ENCODE measurements around the gene METTL2B. TPM values are rescaled to one million over a fixed set of nuclear protein-coding genes. Genes with fewer than 3 reads are reported as not detected.
A peak's percentile ranks its signal among the peaks of the same experiment; 100 is the strongest.

Gene METTL2B
- total and polyA plus RNA-seq, 2 of the 13 experiments (the other 11 are each of a cell fraction or from before 2014, with no cell fraction given): 15.5 to 33.1 TPM

DNA sequence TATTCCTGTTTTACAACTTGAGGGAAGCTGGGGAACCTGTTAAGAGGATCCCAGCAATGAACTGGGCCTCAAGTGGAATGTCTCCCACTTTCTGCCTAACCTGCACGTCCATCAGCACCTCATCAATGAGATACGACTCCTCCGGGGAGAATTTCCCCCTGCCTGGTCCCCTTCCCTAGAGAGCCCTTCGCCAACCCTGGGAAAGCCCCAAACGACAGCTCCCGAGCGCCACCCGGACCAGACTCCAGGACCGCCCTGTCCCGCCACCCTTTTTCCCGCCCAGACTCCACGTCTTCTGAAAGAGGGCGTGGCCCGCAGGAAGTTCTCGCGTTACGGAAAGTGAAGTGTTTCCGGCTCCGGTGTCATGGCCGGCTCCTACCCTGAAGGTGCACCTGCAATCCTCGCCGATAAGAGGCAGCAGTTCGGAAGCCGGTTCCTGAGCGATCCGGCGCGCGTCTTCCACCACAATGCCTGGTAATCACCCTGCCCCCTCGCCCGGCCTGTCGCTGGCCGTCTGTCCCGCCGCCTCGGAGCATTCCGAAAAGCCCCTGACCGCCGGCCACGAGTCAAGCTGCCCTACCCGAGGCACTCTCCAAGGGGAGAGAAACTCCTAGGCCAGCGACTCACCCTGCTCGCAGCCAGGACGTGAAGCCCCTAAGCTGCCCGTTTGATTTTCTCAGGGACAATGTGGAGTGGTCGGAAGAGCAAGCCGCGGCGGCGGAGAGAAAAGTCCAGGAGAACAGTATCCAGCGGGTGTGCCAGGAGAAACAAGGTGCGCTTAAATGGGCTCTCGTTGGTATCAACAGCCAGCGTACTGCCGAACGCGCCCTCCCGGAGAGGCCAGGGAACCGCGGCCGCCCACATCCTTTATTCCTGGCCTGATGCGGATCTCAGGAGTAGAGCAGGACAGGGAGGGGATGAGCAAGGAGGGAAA lies at the start of gene METTL2B (continued):
- TF ChIP-seq, protein P1, sequence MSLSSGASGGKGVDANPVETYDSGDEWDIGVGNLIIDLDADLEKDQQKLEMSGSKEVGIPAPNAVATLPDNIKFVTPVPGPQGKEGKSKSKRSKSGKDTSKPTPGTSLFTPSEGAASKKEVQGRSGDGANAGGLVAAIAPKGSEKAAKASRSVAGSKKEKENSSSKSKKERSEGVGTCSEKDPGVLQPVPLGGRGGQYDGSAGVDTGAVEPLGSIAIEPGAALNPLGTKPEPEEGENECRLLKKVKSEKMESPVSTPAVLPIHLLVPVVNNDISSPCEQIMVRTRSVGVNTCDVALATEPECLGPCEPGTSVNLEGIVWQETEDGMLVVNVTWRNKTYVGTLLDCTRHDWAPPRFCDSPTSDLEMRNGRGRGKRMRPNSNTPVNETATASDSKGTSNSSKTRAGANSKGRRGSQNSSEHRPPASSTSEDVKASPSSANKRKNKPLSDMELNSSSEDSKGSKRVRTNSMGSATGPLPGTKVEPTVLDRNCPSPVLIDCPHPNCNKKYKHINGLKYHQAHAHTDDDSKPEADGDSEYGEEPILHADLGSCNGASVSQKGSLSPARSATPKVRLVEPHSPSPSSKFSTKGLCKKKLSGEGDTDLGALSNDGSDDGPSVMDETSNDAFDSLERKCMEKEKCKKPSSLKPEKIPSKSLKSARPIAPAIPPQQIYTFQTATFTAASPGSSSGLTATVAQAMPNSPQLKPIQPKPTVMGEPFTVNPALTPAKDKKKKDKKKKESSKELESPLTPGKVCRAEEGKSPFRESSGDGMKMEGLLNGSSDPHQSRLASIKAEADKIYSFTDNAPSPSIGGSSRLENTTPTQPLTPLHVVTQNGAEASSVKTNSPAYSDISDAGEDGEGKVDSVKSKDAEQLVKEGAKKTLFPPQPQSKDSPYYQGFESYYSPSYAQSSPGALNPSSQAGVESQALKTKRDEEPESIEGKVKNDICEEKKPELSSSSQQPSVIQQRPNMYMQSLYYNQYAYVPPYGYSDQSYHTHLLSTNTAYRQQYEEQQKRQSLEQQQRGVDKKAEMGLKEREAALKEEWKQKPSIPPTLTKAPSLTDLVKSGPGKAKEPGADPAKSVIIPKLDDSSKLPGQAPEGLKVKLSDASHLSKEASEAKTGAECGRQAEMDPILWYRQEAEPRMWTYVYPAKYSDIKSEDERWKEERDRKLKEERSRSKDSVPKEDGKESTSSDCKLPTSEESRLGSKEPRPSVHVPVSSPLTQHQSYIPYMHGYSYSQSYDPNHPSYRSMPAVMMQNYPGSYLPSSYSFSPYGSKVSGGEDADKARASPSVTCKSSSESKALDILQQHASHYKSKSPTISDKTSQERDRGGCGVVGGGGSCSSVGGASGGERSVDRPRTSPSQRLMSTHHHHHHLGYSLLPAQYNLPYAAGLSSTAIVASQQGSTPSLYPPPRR (CRISPR knock-in tag; IDR thresholded peaks at IDR 0.05; ENCODE audit: borderline replicate concordance): 0 out of 2 replicates have a peak, but pooled peaks have one; percentile 13
- peak; percentile 67; the same call in 1 of the 2 replicates for TF ChIP-seq ZNF749 (CRISPR knock-in tag; IDR thresholded peaks at IDR 0.05; ENCODE audit: borderline replicate concordance)
- 0 out of 2 replicates have a peak, but pooled peaks have one; percentile 35 for TF ChIP-seq FOXC1 (CRISPR knock-in tag; IDR thresholded peaks at IDR 0.05; ENCODE audit: borderline replicate concordance)
- TF ChIP-seq HNRNPL (IDR thresholded peaks at IDR 0.05; ENCODE audit: low read depth, low read length): 0 out of 2 replicates have a peak, but pooled peaks have one; percentile 43
- peak; percentile 61 for TF ChIP-seq RBM39 (IDR thresholded peaks at IDR 0.05; ENCODE audit: low read depth, low read length, poor library complexity, severe bottlenecking)
- peak; percentile 69; the same call in 1 of the 2 replicates for TF ChIP-seq SIX1 (CRISPR knock-in tag; IDR thresholded peaks at IDR 0.05; ENCODE audit: borderline replicate concordance)
- peak; percentile 96 for TF ChIP-seq YY1 (IDR thresholded peaks at IDR 0.05; ENCODE audit: insufficient read depth, insufficient replicate concordance, low read depth, low read length)
- TF ChIP-seq PHF21A (CRISPR knock-in tag; IDR thresholded peaks at IDR 0.05): peak; percentile 72
- TF ChIP-seq KLF9 (CRISPR knock-in tag; IDR thresholded peaks at IDR 0.05; ENCODE audit: low read depth): 0 out of 2 replicates have a peak, but pooled peaks have one; percentile 90
- 0 out of 2 replicates have a peak, but pooled peaks have one; percentile 45 for TF ChIP-seq ZNF232 (CRISPR knock-in tag; IDR thresholded peaks at IDR 0.05; ENCODE audit: borderline replicate concordance)
- TF ChIP-seq, protein P2, sequence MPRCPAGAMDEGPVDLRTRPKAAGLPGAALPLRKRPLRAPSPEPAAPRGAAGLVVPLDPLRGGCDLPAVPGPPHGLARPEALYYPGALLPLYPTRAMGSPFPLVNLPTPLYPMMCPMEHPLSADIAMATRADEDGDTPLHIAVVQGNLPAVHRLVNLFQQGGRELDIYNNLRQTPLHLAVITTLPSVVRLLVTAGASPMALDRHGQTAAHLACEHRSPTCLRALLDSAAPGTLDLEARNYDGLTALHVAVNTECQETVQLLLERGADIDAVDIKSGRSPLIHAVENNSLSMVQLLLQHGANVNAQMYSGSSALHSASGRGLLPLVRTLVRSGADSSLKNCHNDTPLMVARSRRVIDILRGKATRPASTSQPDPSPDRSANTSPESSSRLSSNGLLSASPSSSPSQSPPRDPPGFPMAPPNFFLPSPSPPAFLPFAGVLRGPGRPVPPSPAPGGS (CRISPR knock-in tag; IDR thresholded peaks at IDR 0.05): 0 out of 2 replicates have a peak, but pooled peaks have one; percentile 22
- TF ChIP-seq PHF8 (CRISPR knock-in tag; IDR thresholded peaks at IDR 0.05): peak; percentile 88
- TF ChIP-seq ARNT2 (CRISPR knock-in tag; IDR thresholded peaks at IDR 0.05; ENCODE audit: low read depth): peak; percentile 90
- peak; percentile 66 to 75; a peak in 3 of 4 replicates for TF ChIP-seq POLR2A (IDR thresholded peaks at IDR 0.05; ENCODE audit: insufficient read depth in 1 of 2, low read depth in 2 of 2, low read length in 2 of 2)
- TF ChIP-seq ZC3H13 (CRISPR knock-in tag; IDR thresholded peaks at IDR 0.05): peak; percentile 88
- TF ChIP-seq, protein P3, sequence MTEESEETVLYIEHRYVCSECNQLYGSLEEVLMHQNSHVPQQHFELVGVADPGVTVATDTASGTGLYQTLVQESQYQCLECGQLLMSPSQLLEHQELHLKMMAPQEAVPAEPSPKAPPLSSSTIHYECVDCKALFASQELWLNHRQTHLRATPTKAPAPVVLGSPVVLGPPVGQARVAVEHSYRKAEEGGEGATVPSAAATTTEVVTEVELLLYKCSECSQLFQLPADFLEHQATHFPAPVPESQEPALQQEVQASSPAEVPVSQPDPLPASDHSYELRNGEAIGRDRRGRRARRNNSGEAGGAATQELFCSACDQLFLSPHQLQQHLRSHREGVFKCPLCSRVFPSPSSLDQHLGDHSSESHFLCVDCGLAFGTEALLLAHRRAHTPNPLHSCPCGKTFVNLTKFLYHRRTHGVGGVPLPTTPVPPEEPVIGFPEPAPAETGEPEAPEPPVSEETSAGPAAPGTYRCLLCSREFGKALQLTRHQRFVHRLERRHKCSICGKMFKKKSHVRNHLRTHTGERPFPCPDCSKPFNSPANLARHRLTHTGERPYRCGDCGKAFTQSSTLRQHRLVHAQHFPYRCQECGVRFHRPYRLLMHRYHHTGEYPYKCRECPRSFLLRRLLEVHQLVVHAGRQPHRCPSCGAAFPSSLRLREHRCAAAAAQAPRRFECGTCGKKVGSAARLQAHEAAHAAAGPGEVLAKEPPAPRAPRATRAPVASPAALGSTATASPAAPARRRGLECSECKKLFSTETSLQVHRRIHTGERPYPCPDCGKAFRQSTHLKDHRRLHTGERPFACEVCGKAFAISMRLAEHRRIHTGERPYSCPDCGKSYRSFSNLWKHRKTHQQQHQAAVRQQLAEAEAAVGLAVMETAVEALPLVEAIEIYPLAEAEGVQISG (CRISPR knock-in tag; IDR thresholded peaks at IDR 0.05): peak; percentile 85
